Keratinocyte (primary cell): Measurements from ENCODE around the gene TARDBP. TPM values are rescaled to one million over a fixed set of nuclear protein-coding genes. Genes with fewer than 3 reads are reported as not detected.
"Not testable (repeated sequence)": the region's sequence is repeated elsewhere in the genome, so short reads cannot be mapped to it uniquely, and the experiment has no call there.

Source experiments
- DNase-seq: peaks from one replicate; pipeline ENCODE4 v3.0.0-alpha.2; 2011; ENCODE audit warnings: low read depth, missing footprints, low spot score
- FAIRE-seq: peaks from 2 replicates; lab custom pipeline; 2011; peaks lifted over from hg19 to GRCh38; lab: Jason Lieb, UNC
- H2AFZ ChIP-seq: 2 replicates; pipeline ENCODE4 v1.6.0; 2012; ENCODE audit warnings: low read length, control low read depth, inconsistent platforms; ENCODE audit not compliant: control insufficient read depth
- H3K27ac ChIP-seq: 2 replicates; pipeline ENCODE4 v1.5.1; 2011; ENCODE audit warnings: low read length; ENCODE audit not compliant: control insufficient read depth, insufficient read depth
- H3K27me3 ChIP-seq: 3 replicates; pipeline ENCODE4 v1.6.0; 2011; ENCODE audit warnings: low read length; ENCODE audit not compliant: control insufficient read depth, insufficient read depth; ENCODE audit errors: extremely low read depth
- H3K36me3 ChIP-seq, 2 experiments: 2 replicates in 1 of 2; 3 replicates in 1 of 2; pipeline ENCODE4 v1.5.1; 2011; ENCODE audit warnings: low read length in 2 of 2, mild to moderate bottlenecking in 1 of 2; ENCODE audit not compliant: control insufficient read depth in 2 of 2, insufficient read depth in 2 of 2; ENCODE audit errors: extremely low read depth in 1 of 2
- H3K4me1 ChIP-seq: 3 replicates; pipeline ENCODE4 v1.5.1; 2011; ENCODE audit warnings: low read length; ENCODE audit not compliant: control insufficient read depth, insufficient read depth; ENCODE audit errors: extremely low read depth
- H3K4me2 ChIP-seq: 3 replicates; pipeline ENCODE4 v1.6.0; 2011; ENCODE audit warnings: low read depth, low read length; ENCODE audit not compliant: control insufficient read depth, insufficient read depth; ENCODE audit errors: extremely low read depth
- H3K4me3 ChIP-seq, 3 experiments: fragments of 200-600 bp in 1 of 3; sonication (generic) in 1 of 3; 2 replicates in 2 of 3; 3 replicates in 1 of 3; pipeline ENCODE4 v1.5.1; 2011 to 2016; ENCODE audit warnings: low read length in 3 of 3, mild to moderate bottlenecking in 3 of 3, control low read depth in 2 of 3, inconsistent platforms in 1 of 3, low read depth in 1 of 3, mixed read lengths in 1 of 3, mixed run types in 1 of 3, moderate library complexity in 1 of 3; ENCODE audit not compliant: control insufficient read depth in 2 of 3, insufficient read depth in 2 of 3; ENCODE audit errors: extremely low read depth in 1 of 3
- H3K79me2 ChIP-seq: 2 replicates; pipeline ENCODE4 v1.6.0; 2012; ENCODE audit warnings: low read length; ENCODE audit not compliant: control insufficient read depth, insufficient read depth
- H3K9ac ChIP-seq: 3 replicates; pipeline ENCODE4 v1.6.0; 2011; ENCODE audit warnings: low read length; ENCODE audit not compliant: control insufficient read depth, insufficient read depth; ENCODE audit errors: extremely low read depth
- H3K9me1 ChIP-seq: 3 replicates; pipeline ENCODE4 v1.6.0; 2011; ENCODE audit warnings: low read length; ENCODE audit not compliant: control insufficient read depth, insufficient read depth; ENCODE audit errors: extremely low read depth
- H3K9me3 ChIP-seq: 2 replicates; pipeline ENCODE4 v1.5.1; 2012; ENCODE audit warnings: low read depth, low read length; ENCODE audit not compliant: control insufficient read depth
- H4K20me1 ChIP-seq: 3 replicates; pipeline ENCODE4 v1.6.0; 2011; ENCODE audit warnings: low read length; ENCODE audit not compliant: control insufficient read depth, insufficient read depth; ENCODE audit errors: extremely low read depth
- CTCF ChIP-seq, 3 experiments: IDR thresholded peaks in 1 of 3; conservative IDR thresholded peaks in 1 of 3; optimal IDR thresholded peaks in 1 of 3; 2 replicates in 2 of 3; 3 replicates in 1 of 3; pipeline versions ENCODE3 to v1.5.1; 2011; ENCODE audit warnings: low read length in 3 of 3, mild to moderate bottlenecking in 3 of 3, moderate library complexity in 2 of 3, control low read depth in 1 of 3, inconsistent platforms in 1 of 3; ENCODE audit not compliant: insufficient read depth in 2 of 3; ENCODE audit errors: extremely low read depth in 1 of 3
- EZH2 ChIP-seq: IDR thresholded peaks from one replicate; pipeline ENCODE4 v1.6.1; 2012; ENCODE audit warnings: inconsistent platforms, mild to moderate bottlenecking, low read length, moderate library complexity
- dilution Hi-C: fragments of 300-500 bp; cut with MboI; formaldehyde crosslinking; loops from one replicate; pipeline ENCODE4 v1.7.0; 2020; ENCODE audit warnings: low sequenced_read_pairs; ENCODE audit not compliant: extremely low pct_ligation_motif_present
- polyA plus RNA-seq, 5 experiments: library from polyadenylated mRNA; depleted of rRNA in 3 of 5; stranded (reverse) in 3 of 5; stranded (forward) in 1 of 5; unstranded in 1 of 5; fragments of >200 nt; gene quantifications; 1 replicate in 1 of 5; 2 replicates in 3 of 5; 3 replicates in 1 of 5; pipeline versions ENCODE4 v1.2.1 to v1.2.3, GENCODE V29; 2011 to 2012; ENCODE audit warnings: missing spikeins in 2 of 5, low read depth in 1 of 5, low replicate concordance in 1 of 5

The TARDBP gene
- polyA plus RNA-seq, 1 donor (not counting 4 experiments of a cell fraction or from before 2014, with no cell fraction given) = 177 TPM

- peaks cover 3% of the 10 kb centered on the region for H3K9me1 ChIP-seq
- H3K36me3 ChIP-seq = peaks cover 5 to 26% of the 10 kb centered on the region in 2 experiments
- no peaks in the 10 kb centered on the region for H3K27me3 ChIP-seq
- TF ChIP-seq EZH2 = no peak
- TF ChIP-seq CTCF (optimal IDR thresholded peaks at IDR 0.05 in 1 of 3, IDR thresholded peaks at IDR 0.05 in 1 of 3, conservative IDR thresholded peaks at IDR 0.05 in 1 of 3; ENCODE audit: extremely low read depth in 1 of 3, insufficient read depth in 2 of 3, low read length in 3 of 3) = no peak
- H3K4me3 ChIP-seq = no peak overlapping the region
- H3K9ac ChIP-seq = no peak overlapping the region
- H3K4me1 ChIP-seq = peaks cover 2% of the 10 kb centered on the region
- FAIRE-seq (no peak), DNase-seq (no peak)
- H3K9me3 ChIP-seq = no peaks in the 10 kb centered on the region
- H2AFZ ChIP-seq = no peak overlapping the region
- H3K4me2 ChIP-seq = no peak overlapping the region
- H4K20me1 ChIP-seq = no peaks in the 10 kb centered on the region
- peaks cover 7% of the 10 kb centered on the region for H3K79me2 ChIP-seq
- H3K27ac ChIP-seq = no peak overlapping the region
- dilution Hi-C loops = no loop called here
Measured at GRCh38 chr1:11030865-11031264, 18.4 kb downstream of the TARDBP start.

GRCh38 chr1:11031624-11032262, 19.3 kb downstream of the TARDBP start:
- H3K9me1 ChIP-seq = peaks cover under 1% of the 10 kb centered on the region
- no peak for DNase-seq
- FAIRE-seq = no peak
- no peak overlapping the region for H3K9ac ChIP-seq
- no peaks in the 10 kb centered on the region for H4K20me1 ChIP-seq
- H3K4me2 ChIP-seq = no peak overlapping the region
- TF ChIP-seq EZH2 = no peak
- TF ChIP-seq CTCF (optimal IDR thresholded peaks at IDR 0.05 in 1 of 3, IDR thresholded peaks at IDR 0.05 in 1 of 3, conservative IDR thresholded peaks at IDR 0.05 in 1 of 3; ENCODE audit: extremely low read depth in 1 of 3, insufficient read depth in 2 of 3, low read length in 3 of 3) = no peak
- no peak overlapping the region for H2AFZ ChIP-seq
- H3K27me3 ChIP-seq = no peaks in the 10 kb centered on the region
- no peak overlapping the region for H3K4me3 ChIP-seq
- peaks cover 5 to 19% of the 10 kb centered on the region in 2 experiments for H3K36me3 ChIP-seq
- no peak overlapping the region for H3K27ac ChIP-seq
- H3K9me3 ChIP-seq = no peaks in the 10 kb centered on the region
- peaks cover 5% of the 10 kb centered on the region for H3K79me2 ChIP-seq
- dilution Hi-C loops = no loop called here
- H3K4me1 ChIP-seq = no peaks in the 10 kb centered on the region

GRCh38 chr1:11037019-11037739, 24.7 kb downstream of the TARDBP start:
- H3K36me3 ChIP-seq, H4K20me1 ChIP-seq, H3K4me1 ChIP-seq, H3K27ac ChIP-seq, DNase-seq, H3K79me2 ChIP-seq, H3K27me3 ChIP-seq, H3K9me3 ChIP-seq, H3K9me1 ChIP-seq, H2AFZ ChIP-seq, H3K4me2 ChIP-seq, H3K9ac ChIP-seq, dilution Hi-C loops, H3K4me3 ChIP-seq: not testable (repeated sequence)
- peak; percentile 97 for FAIRE-seq
